Psoas muscle (tissue), 8 donors: ENCODE results near the gene PEX16. TPM values are rescaled to one million over a fixed set of nuclear protein-coding genes. Genes with fewer than 3 reads are reported as not detected.
A peak's percentile ranks its signal among the peaks of the same experiment; 100 is the strongest.

Source experiments
- ATAC-seq, 4 donors: fragments of 200-7000 bp; cut with Tn5 transposase; one replicate each; pipeline ENCODE4 v1.9.1; 2020; ENCODE audit warnings: moderate library complexity in 3 of 4, mild to moderate bottlenecking in 2 of 4
- DNase-seq, 2 donors: peaks; one replicate each; pipeline ENCODE4 v3.0.0-alpha.2; 2020
- H3K27ac ChIP-seq: fragments of 200-600 bp; one replicate; pipeline ENCODE4 v1.8.0; 2022
- H3K27me3 ChIP-seq, 3 donors: fragments of 200-600 bp in 1 of 3; one replicate each; pipeline versions ENCODE4 v1.6.1 to v1.8.0; 2013 to 2022; ENCODE audit warnings: low read length in 2 of 3, mild to moderate bottlenecking in 2 of 3, moderate library complexity in 1 of 3; ENCODE audit not compliant: insufficient read depth in 3 of 3
- H3K36me3 ChIP-seq, 2 donors: fragments of 200-600 bp in 1 of 2; one replicate each; pipeline versions ENCODE4 v1.6.1 to v1.8.0; 2013 to 2022; ENCODE audit warnings: low read depth in 1 of 2, mild to moderate bottlenecking in 1 of 2, moderate library complexity in 1 of 2; ENCODE audit not compliant: insufficient read depth in 1 of 2
- H3K4me1 ChIP-seq: fragments of 200-600 bp; one replicate; pipeline ENCODE4 v1.8.0; 2022
- H3K4me3 ChIP-seq: fragments of 200-600 bp; one replicate; pipeline ENCODE4 v1.8.0; 2022; ENCODE audit warnings: mild to moderate bottlenecking
- H3K9me3 ChIP-seq: fragments of 200-600 bp; one replicate; pipeline ENCODE4 v1.8.0; 2022
- CTCF ChIP-seq: fragments of 200-600 bp; IDR thresholded peaks from one replicate; pipeline ENCODE4 v1.8.0; 2022; ENCODE audit warnings: antibody characterized with exemption
- WGBS, 3 donors: extraction: QIAGEN DNeasy Blood & Tissue Kit; methylation state at CpG; one replicate each; pipeline versions ENCODE4 v1.1.6 to v1.1.7; 2013; 5-methylcytosine and 5-hydroxymethylcytosine counted together
- intact Hi-C, 2 donors: fragments of 100-400 bp; cut with DNase I; formaldehyde crosslinking; loops; one replicate each; pipeline versions ENCODE4 v1.11.0 to v1.14.2; 2022
- polyA plus RNA-seq, 3 donors: library from polyadenylated mRNA; stranded (reverse); fragments of 200-250 nt; gene quantifications; one replicate each; pipeline ENCODE4 v1.2.3, GENCODE V29; 2013
- total RNA-seq, 4 donors: library from RNA; stranded (reverse); fragmentation: NEBNext Ultra II Directional in 2 of 4; extraction: Animal tissue kit (Norgen Biotek cat#: 25700) in 2 of 4; gene quantifications; one replicate each; pipeline versions ENCODE4 v1.2.1 to v1.2.4, GENCODE V29; 2021 to 2023
- donor health status: healthy with polysubstance abuse.
- donor health status: DM: no; HTN: no; CAD: no; lungs with moderate emphysema.
- donor health status: Bipolar disorder and iron deficiency.
- donor health status: healthy.
- donor health status: DM: yes; HTN: yes; CAD: no.
- donor health status: DM: no; HTN: no; CAD: no.
- donor health status: DM: no; HTN: no; CAD: no.
- donor health status: DM: yes; HTN: yes; CAD: no.

The PEX16 gene
- total and polyA plus RNA-seq, 7 donors, result 12.1 to 23.5 (median 19.7) TPM

- intact Hi-C loops, result loop anchor here (5.0 to 10.0 kb wide), 2 partner anchors 48 to 55 kb away; no protein-coding TSS in a partner anchor
- 75 to 78% (median 77%) methylated on average over 12 to 13 of the region's 13 CpGs for WGBS, 3 donors
- peak; percentile 12 to 63 for DNase-seq
- Histone ChIP-seq H3K4me3 (no peak overlapping the region), H3K4me1 (peaks cover 21% of the 10 kb centered on the region), H3K9me3 (no peaks in the 10 kb centered on the region), H3K36me3 (peaks cover 0 to 13% of the 10 kb centered on the region in 2 donors), H3K27me3 (peaks cover 0 to 25% (median 12%) of the 10 kb centered on the region in 3 donors), H3K27ac (no peak overlapping the region)
- no peak for TF ChIP-seq CTCF
- ATAC-seq, result no peak
These were observed 2.3 kb upstream of the PEX16 start for GRCh38 chr11:45919806-45920530.

GRCh38 chr11:45918962-45919675, 1.4 kb upstream of the PEX16 start:
- Histone ChIP-seq H3K36me3 (peaks cover 2 to 21% of the 10 kb centered on the region in 2 donors), H3K4me3 (peak overlapping the region; percentile 100), H3K9me3 (no peaks in the 10 kb centered on the region), H3K27ac (peak overlapping the region; percentile 97), H3K4me1 (peaks cover 21% of the 10 kb centered on the region), H3K27me3 (peaks cover 0 to 18% (median 10%) of the 10 kb centered on the region in 3 donors)
- ATAC-seq (no peak), DNase-seq (peak; percentile 2 to 34)
- intact Hi-C loops, result loop anchor here (5.0 to 10.0 kb wide), 2 partner anchors 47 to 54 kb away; no protein-coding TSS in a partner anchor
- no peak for TF ChIP-seq CTCF
- WGBS, 3 donors, result 55 to 70% (median 59%) methylated on average over 7 of the region's 7 CpGs

GRCh38 chr11:45918331-45918941, 759 bp upstream of the PEX16 start:
- ATAC-seq (peak; percentile 76 to 90 (median 84)), DNase-seq (peak; percentile 85 to 90)
- H3K36me3 ChIP-seq, result peaks cover 3 to 28% of the 10 kb centered on the region in 2 donors
- WGBS, 3 donors, result 0% methylated on average over 38 of the region's 38 CpGs
- H3K4me3 ChIP-seq, result peak overlapping the region; percentile 100
- no peaks in the 10 kb centered on the region for H3K9me3 ChIP-seq
- peaks cover 21% of the 10 kb centered on the region for H3K4me1 ChIP-seq
- TF ChIP-seq CTCF, result no peak
- H3K27me3 ChIP-seq, result peaks cover 0 to 17% (median 10%) of the 10 kb centered on the region in 3 donors
- peak overlapping the region; percentile 97 for H3K27ac ChIP-seq
- intact Hi-C loops, result loop anchor here (5.0 to 10.0 kb wide), 2 partner anchors 46 to 54 kb away; no protein-coding TSS in a partner anchor

- H3K36me3 ChIP-seq, result peaks cover 3 to 40% of the 10 kb centered on the region in 2 donors
- DNase-seq, result peak in 1 of 2 donors; percentile 64
- TF ChIP-seq CTCF, result no peak
- H3K27ac ChIP-seq, result peak overlapping the region; percentile 97
- intact Hi-C loops, result loop anchor here (5.0 to 10.0 kb wide), 2 partner anchors 45 to 52 kb away; no protein-coding TSS in a partner anchor
- H3K4me1 ChIP-seq, result peaks cover 19% of the 10 kb centered on the region
- ATAC-seq, result no peak
- H3K9me3 ChIP-seq, result no peaks in the 10 kb centered on the region
- 4 to 8% (median 5%) methylated on average over 16 of the region's 16 CpGs for WGBS, 3 donors
- H3K4me3 ChIP-seq, result peak overlapping the region; percentile 100
- H3K27me3 ChIP-seq, result peaks cover 0 to 5% (median 5%) of the 10 kb centered on the region in 3 donors
These were observed 423 bp downstream of the PEX16 start for GRCh38 chr11:45917286-45917622.
